Measurements from ENCODE around the gene TDRD12. TPM values are rescaled to one million over a fixed set of nuclear protein-coding genes. Genes with fewer than 3 reads are reported as not detected.
"Not testable (repeated sequence)": the region's sequence is repeated elsewhere in the genome, so short reads cannot be mapped to it uniquely, and the experiment has no call there.

The TDRD12 gene
- total RNA-seq, 1 donor from 2014 or later, result 0.18 TPM

DNA sequence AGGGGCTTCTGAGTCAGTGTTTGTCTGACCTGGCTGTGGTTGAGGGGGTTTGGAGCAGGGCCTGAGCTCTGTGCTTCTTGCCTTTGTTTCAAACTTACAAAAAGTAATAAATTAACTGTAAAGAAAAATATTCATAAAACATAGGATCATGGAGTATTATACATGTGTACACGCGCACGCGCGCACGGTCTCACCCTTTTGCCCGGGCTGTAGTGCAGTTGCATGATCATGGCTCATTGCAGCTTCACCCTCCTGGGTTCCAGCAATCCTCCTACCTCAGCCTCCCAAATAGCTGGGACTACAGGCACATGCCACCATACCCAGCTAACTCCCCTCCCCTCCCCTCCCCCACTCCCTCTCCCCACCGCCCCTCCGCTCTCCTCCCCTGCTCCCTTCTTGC is 23.5 kb downstream of the TDRD12 start:
- no peaks in the 10 kb centered on the region for H3K4me1 Mint-ChIP-seq (ENCODE audit: low read depth)
- H3K4me3 Mint-ChIP-seq, result no peak overlapping the region
- intact Hi-C loops (cut with micrococcal nuclease), result loop anchor here (2.0 kb wide), 1 partner anchor 52 kb away; no protein-coding TSS in a partner anchor
- H3K27ac Mint-ChIP-seq, result no peak overlapping the region
- no peaks in the 10 kb centered on the region for H3K36me3 Mint-ChIP-seq (ENCODE audit: low read depth)
- H3K9me3 Mint-ChIP-seq, result no peaks in the 10 kb centered on the region
- no peak for DNase-seq (ENCODE audit: low spot score)
- H3K27me3 Mint-ChIP-seq (ENCODE audit: insufficient read depth), result peaks cover 12% of the 10 kb centered on the region

- no peak overlapping the region for H3K27ac Mint-ChIP-seq
- DNase-seq (ENCODE audit: low spot score), result no peak
- no peak overlapping the region for H3K4me3 Mint-ChIP-seq
- intact Hi-C loops (cut with micrococcal nuclease), result loop anchor here (2.0 kb wide), 1 partner anchor 51 kb away; no protein-coding TSS in a partner anchor
- H3K27me3 Mint-ChIP-seq (ENCODE audit: insufficient read depth), result peaks cover 10% of the 10 kb centered on the region
- no peaks in the 10 kb centered on the region for H3K36me3 Mint-ChIP-seq (ENCODE audit: low read depth)
- no peaks in the 10 kb centered on the region for H3K9me3 Mint-ChIP-seq
- H3K4me1 Mint-ChIP-seq (ENCODE audit: low read depth), result no peaks in the 10 kb centered on the region
These were observed 23.9 kb downstream of the TDRD12 start for GRCh38 chr19:32743447-32743846.

GRCh38 chr19:32744555-32745325 is 25.2 kb downstream of the TDRD12 start:
- no peak overlapping the region for H3K27ac Mint-ChIP-seq
- intact Hi-C loops (cut with micrococcal nuclease), result no loop called here
- DNase-seq (ENCODE audit: low spot score), result no peak
- H3K36me3 Mint-ChIP-seq (ENCODE audit: low read depth), result no peaks in the 10 kb centered on the region
- H3K4me1 Mint-ChIP-seq (ENCODE audit: low read depth), result no peaks in the 10 kb centered on the region
- no peak overlapping the region for H3K4me3 Mint-ChIP-seq
- H3K27me3 Mint-ChIP-seq (ENCODE audit: insufficient read depth), result peaks cover 16% of the 10 kb centered on the region
- H3K9me3 Mint-ChIP-seq, result no peaks in the 10 kb centered on the region

- intact Hi-C loops (cut with micrococcal nuclease); H3K27ac Mint-ChIP-seq; H3K9me3 Mint-ChIP-seq; H3K4me3 Mint-ChIP-seq; H3K4me1 Mint-ChIP-seq (ENCODE audit: low read depth); H3K36me3 Mint-ChIP-seq (ENCODE audit: low read depth); DNase-seq (ENCODE audit: low spot score): not testable (repeated sequence)
- H3K27me3 Mint-ChIP-seq (ENCODE audit: insufficient read depth), result peaks cover 15% of the 10 kb centered on the region
These were observed 26.2 kb downstream of the TDRD12 start for GRCh38 chr19:32745594-32746251.

DNA sequence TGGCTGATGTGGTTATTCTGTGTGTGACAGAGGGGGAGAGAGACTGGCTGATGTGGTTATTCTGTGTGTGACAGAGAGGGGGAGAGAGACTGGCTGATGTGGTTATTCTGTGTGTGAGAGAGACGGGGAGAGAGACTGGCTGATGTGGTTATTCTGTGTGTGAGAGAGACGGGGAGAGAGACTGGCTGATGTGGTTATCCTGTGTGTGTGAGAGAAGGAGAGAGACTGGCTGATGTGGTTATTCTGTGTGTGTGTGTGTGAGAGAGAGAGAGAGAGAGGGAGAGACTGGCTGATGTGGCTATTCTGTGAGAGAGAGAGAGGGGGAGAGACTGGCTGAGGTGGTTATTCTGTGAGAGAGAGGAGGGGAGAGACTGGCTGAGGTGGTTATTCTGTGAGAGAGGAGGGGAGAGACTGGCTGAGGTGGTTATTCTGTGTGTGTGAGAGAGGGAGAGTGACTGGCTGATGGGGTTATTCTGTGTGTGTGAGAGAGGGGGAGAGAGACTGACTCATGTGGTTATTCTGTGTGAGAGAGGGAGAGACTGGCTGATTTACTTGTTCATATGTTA is 27.1 kb downstream of the TDRD12 start:
- DNase-seq (ENCODE audit: low spot score); H3K9me3 Mint-ChIP-seq; intact Hi-C loops (cut with micrococcal nuclease): not testable (repeated sequence)

DNA sequence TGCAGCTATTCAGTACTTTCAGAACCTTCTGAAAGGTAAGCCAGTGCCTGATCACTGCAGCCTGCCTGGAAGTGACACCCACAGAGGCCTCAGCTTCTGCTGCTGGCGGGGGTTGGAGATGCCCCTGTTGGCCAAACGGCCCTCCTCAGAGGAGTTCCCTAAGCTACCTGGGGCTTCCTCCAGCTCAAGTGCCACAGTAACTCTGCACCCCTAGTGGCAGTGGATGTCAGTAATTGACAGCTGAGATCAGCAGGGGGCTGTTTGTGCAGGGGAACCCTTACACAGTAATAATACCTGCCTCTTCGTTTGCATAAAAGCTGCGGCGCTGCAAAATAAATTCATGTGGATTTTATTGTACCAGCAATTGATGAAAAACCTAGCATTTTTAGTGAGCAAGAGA is 28.9 kb downstream of the TDRD12 start:
- H3K36me3 Mint-ChIP-seq (ENCODE audit: low read depth), result no peaks in the 10 kb centered on the region
- H3K4me1 Mint-ChIP-seq (ENCODE audit: low read depth), result no peaks in the 10 kb centered on the region
- no peak for DNase-seq (ENCODE audit: low spot score)
- H3K9me3 Mint-ChIP-seq, result no peaks in the 10 kb centered on the region
- peaks cover 16% of the 10 kb centered on the region for H3K27me3 Mint-ChIP-seq (ENCODE audit: insufficient read depth)
- intact Hi-C loops (cut with micrococcal nuclease), result no loop called here
- no peak overlapping the region for H3K4me3 Mint-ChIP-seq
- no peak overlapping the region for H3K27ac Mint-ChIP-seq

More for the DNA sequence above, 27.1 kb downstream of the TDRD12 start:
- not testable (repeated sequence) for H3K36me3 Mint-ChIP-seq (ENCODE audit: low read depth); H3K27ac Mint-ChIP-seq; H3K4me3 Mint-ChIP-seq; H3K4me1 Mint-ChIP-seq (ENCODE audit: low read depth)
- peaks cover 14% of the 10 kb centered on the region for H3K27me3 Mint-ChIP-seq (ENCODE audit: insufficient read depth)

DNA sequence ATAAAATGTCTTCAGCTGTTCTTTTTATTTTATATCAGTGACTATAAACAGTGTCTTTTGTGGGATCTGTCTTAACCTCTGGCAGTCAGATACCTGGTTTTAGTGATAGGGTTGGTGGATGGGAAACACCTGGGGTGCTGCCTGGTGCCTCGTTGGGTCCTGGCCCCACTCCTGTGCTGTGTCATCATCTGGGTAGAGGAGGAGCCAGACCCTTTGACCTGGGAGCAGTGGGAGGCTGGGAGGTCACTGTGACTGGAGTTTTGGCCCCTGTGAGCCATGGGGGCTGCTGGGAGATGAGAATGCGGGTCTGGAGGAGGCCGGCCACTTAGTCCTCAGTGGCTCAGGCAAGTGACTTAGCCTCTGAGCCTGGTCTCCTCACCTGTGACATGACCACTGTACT is 29.4 kb downstream of the TDRD12 start:
- Mint-ChIP-seq H3K27ac (no peak overlapping the region), H3K4me3 (no peak overlapping the region), H3K27me3 (ENCODE audit: insufficient read depth) (peaks cover 16% of the 10 kb centered on the region), H3K9me3 (no peaks in the 10 kb centered on the region), H3K4me1 (ENCODE audit: low read depth) (no peaks in the 10 kb centered on the region), H3K36me3 (ENCODE audit: low read depth) (no peaks in the 10 kb centered on the region)
- intact Hi-C loops (cut with micrococcal nuclease), result no loop called here
- no peak for DNase-seq (ENCODE audit: low spot score)

- Mint-ChIP-seq H3K9me3 (no peaks in the 10 kb centered on the region), H3K27ac (no peak overlapping the region), H3K27me3 (ENCODE audit: insufficient read depth) (peaks cover 16% of the 10 kb centered on the region), H3K4me3 (no peak overlapping the region), H3K4me1 (ENCODE audit: low read depth) (no peaks in the 10 kb centered on the region), H3K36me3 (ENCODE audit: low read depth) (no peaks in the 10 kb centered on the region)
- no peak for DNase-seq (ENCODE audit: low spot score)
- intact Hi-C loops (cut with micrococcal nuclease), result no loop called here
These were observed 29.8 kb downstream of the TDRD12 start for GRCh38 chr19:32749361-32749760.

DNA sequence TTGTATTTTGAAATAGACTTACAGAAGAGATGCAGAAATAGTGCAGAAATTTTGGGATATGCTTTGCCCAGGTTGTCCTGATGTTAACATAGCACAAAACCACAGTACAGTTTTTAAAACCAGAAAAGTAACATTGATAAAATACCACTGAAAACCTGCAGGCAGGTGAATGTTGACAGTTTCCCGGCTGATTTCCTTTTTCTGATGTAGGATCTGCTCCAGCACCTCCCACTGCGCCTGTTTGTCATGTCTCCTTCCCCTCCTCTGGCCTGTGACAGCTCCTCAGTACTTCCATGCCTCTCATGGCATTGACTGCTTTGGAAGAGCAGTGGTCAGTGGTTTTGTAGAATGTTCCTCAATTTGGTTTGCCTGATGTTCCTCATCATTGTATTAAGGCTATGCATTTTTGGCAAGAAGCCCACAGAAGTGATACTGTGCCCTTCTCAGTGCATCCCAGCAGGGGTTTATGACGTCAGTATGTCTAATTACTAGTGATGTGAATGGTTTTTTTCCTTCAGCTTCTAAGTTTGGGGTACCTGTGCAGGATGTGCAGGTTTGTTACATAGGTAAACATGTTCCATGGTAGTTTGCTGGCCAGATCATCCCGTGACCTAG is 31.0 kb downstream of the TDRD12 start:
- DNase-seq (ENCODE audit: low spot score), result no peak
- Mint-ChIP-seq H3K27ac (no peak overlapping the region), H3K36me3 (ENCODE audit: low read depth) (no peaks in the 10 kb centered on the region), H3K9me3 (no peaks in the 10 kb centered on the region), H3K4me1 (ENCODE audit: low read depth) (no peaks in the 10 kb centered on the region), H3K4me3 (no peak overlapping the region), H3K27me3 (ENCODE audit: insufficient read depth) (peaks cover 19% of the 10 kb centered on the region)
- intact Hi-C loops (cut with micrococcal nuclease), result no loop called here

DNA sequence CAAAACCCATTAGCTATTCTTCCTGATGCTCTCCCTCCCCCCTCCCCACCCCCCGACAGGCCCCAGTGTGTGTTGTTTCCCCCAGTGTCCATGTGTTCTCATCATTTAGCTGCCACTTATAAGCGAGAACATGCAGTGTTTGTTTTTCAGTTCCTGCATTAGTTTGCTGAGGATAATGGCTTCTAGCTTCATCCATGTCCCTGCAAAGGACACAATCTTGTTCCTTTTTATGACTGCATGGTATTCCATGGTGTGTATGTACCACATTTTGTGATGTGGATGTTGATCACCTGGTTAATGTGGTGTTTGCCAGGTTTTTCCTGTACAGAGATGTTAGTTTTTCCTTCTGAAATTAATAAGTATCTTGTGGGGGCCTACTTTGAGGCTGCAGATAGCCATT is 31.5 kb downstream of the TDRD12 start:
- H3K4me3 Mint-ChIP-seq, result no peak overlapping the region
- DNase-seq (ENCODE audit: low spot score), result no peak
- no peaks in the 10 kb centered on the region for H3K36me3 Mint-ChIP-seq (ENCODE audit: low read depth)
- peaks cover 19% of the 10 kb centered on the region for H3K27me3 Mint-ChIP-seq (ENCODE audit: insufficient read depth)
- no peaks in the 10 kb centered on the region for H3K9me3 Mint-ChIP-seq
- intact Hi-C loops (cut with micrococcal nuclease), result no loop called here
- no peaks in the 10 kb centered on the region for H3K4me1 Mint-ChIP-seq (ENCODE audit: low read depth)
- H3K27ac Mint-ChIP-seq, result no peak overlapping the region

- no peak overlapping the region for H3K27ac Mint-ChIP-seq
- H3K36me3 Mint-ChIP-seq (ENCODE audit: low read depth), result no peaks in the 10 kb centered on the region
- intact Hi-C loops (cut with micrococcal nuclease), result no loop called here
- no peaks in the 10 kb centered on the region for H3K9me3 Mint-ChIP-seq
- H3K4me3 Mint-ChIP-seq, result no peak overlapping the region
- no peaks in the 10 kb centered on the region for H3K4me1 Mint-ChIP-seq (ENCODE audit: low read depth)
- no peak for DNase-seq (ENCODE audit: low spot score)
- H3K27me3 Mint-ChIP-seq (ENCODE audit: insufficient read depth), result peaks cover 3% of the 10 kb centered on the region
These were observed 37.6 kb downstream of the TDRD12 start for GRCh38 chr19:32757189-32757588.

DNA sequence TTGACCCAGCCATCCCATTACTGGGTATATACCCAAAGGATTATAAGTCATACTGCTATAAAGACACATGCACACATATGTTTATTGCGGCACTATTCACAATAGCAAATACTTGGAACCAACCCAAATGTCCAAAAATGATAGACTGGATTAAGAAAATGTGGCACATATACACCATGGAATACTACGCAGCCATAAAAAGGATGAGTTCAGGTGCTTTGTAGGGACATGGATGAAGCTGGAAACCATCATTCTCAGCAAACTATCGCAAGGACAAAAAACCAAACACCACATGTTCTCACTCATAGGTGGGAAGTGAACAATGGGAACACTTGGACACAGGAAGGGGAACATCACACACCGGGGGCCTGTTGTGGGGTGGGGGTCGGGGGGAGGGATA is 45.8 kb downstream of the TDRD12 start:
- intact Hi-C loops (cut with micrococcal nuclease); H3K9me3 Mint-ChIP-seq; H3K27ac Mint-ChIP-seq; H3K27me3 Mint-ChIP-seq (ENCODE audit: insufficient read depth); H3K4me1 Mint-ChIP-seq (ENCODE audit: low read depth); H3K4me3 Mint-ChIP-seq; DNase-seq (ENCODE audit: low spot score); H3K36me3 Mint-ChIP-seq (ENCODE audit: low read depth): not testable (repeated sequence)
